ENCODE measurements around the gene MAP4K2. TPM values are rescaled to one million over a fixed set of nuclear protein-coding genes. Genes with fewer than 3 reads are reported as not detected.

MAP4K2 gene
- polyA plus RNA-seq, 3 donors: 9.9 to 38.0 (median 12.6) TPM

DNA sequence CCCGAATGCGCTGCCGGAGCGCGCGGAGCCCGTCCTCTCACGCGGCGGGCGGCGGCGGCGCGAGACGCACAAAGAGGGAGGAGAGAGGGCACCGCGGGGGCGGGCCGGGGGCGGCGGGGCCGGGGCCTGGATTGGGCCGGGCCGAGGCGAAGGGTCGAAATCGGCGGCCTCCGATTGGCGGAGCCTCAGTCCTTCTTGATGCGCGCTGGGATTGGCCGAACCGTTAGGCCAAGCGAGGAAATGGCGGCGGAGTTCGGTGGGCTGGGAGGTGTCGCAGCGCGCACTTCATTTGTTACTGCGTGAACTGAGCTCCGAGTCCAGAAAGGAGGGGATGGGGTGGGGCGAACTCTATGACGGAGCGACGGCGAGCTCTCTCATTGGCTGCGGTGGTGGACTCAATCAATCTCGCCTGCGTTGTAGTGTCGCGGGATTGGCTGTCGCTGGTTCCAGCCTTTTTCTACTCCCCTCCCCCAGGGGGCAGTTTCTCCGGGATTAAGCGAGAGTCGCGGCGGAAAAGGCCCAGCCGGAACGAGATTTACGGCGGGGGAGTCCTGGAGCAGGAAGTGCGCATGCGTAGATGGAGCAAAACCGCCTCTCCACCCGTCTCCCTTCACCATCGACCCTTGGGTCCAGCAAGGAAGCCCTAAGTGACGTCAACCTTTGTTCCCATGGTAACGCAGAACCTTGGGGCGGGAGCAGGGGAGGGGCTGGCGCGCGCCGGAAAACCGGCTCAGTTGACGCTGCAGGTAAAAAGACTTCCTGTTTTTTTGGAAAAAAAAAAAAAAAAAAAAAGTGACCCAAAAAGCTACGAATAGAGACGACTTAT, 24.3 kb downstream of the MAP4K2 start, which contains the start of gene SF1:
Gene SF1 (minus strand): TSS at position 70 of the 826 bp plus-strand sequence. CDS start 150 bp downstream, outside the sequence.
- TF ChIP-seq, protein P1, sequence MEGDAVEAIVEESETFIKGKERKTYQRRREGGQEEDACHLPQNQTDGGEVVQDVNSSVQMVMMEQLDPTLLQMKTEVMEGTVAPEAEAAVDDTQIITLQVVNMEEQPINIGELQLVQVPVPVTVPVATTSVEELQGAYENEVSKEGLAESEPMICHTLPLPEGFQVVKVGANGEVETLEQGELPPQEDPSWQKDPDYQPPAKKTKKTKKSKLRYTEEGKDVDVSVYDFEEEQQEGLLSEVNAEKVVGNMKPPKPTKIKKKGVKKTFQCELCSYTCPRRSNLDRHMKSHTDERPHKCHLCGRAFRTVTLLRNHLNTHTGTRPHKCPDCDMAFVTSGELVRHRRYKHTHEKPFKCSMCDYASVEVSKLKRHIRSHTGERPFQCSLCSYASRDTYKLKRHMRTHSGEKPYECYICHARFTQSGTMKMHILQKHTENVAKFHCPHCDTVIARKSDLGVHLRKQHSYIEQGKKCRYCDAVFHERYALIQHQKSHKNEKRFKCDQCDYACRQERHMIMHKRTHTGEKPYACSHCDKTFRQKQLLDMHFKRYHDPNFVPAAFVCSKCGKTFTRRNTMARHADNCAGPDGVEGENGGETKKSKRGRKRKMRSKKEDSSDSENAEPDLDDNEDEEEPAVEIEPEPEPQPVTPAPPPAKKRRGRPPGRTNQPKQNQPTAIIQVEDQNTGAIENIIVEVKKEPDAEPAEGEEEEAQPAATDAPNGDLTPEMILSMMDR (IDR thresholded peaks at IDR 0.05): no peak

DNA sequence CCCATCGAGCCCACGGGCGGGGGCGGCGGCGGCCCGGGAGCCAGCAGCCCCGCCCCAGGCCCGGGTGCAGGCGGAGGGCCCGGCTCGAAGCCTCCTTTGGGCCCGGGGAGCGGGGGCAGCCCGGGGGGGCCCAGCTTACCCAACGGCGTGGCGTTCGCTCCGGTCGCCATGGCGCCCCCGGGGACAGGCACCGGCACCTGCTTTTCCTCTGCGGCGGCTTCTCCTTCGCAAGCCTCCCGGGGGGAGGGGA, 24.9 kb downstream of the MAP4K2 start:
- H3K9me3 ChIP-seq (replicated peaks in 1 of 2; ENCODE audit: control insufficient read depth in 1 of 2, insufficient read depth in 1 of 2, low read length in 2 of 2): no peaks in the 10 kb centered on the region
- 0% methylated on average over 25 of the region's 28 CpGs for WGBS (ENCODE audit: insufficient coverage)
- peak overlapping the region; percentile 95 for H3K9ac ChIP-seq (ENCODE audit: insufficient read depth, low read length, poor library complexity, severe bottlenecking)
- Mint-ChIP-seq H3K27me3 (ENCODE audit: low read depth in 3 of 3) (no peaks in the 10 kb centered on the region), H3K9me3 (no peaks in the 10 kb centered on the region), H3K4me3 (peak overlapping the region; percentile 76 to 86), H3K27ac (peak overlapping the region in 6 of 7 donors; percentile 96 to 98 (median 98)), H3K4me1 (peaks cover 49% of the 10 kb centered on the region), H3K36me3 (peaks cover 43 to 44% of the 10 kb centered on the region in 2 donors)
- H3K79me2 ChIP-seq (ENCODE audit: insufficient read depth, low read length): peaks cover 44% of the 10 kb centered on the region
- peak overlapping the region; percentile 89 to 92 for H3K27ac ChIP-seq (ENCODE audit: low read depth in 1 of 2, low read length in 2 of 2)
- H4K20me1 ChIP-seq (ENCODE audit: insufficient read depth, low read length): peaks cover 44% of the 10 kb centered on the region
- no peak overlapping the region for H2AFZ ChIP-seq (ENCODE audit: insufficient read depth, low read depth, low read length, poor library complexity, severe bottlenecking)
- H3K4me2 ChIP-seq (replicated peaks; ENCODE audit: extremely low read depth, low read length, poor library complexity, severe bottlenecking): peak overlapping the region; percentile 73
- H3K27me3 ChIP-seq (ENCODE audit: control insufficient read depth in 2 of 2, insufficient read depth in 2 of 2, low read length in 2 of 2): no peaks in the 10 kb centered on the region
- TF ChIP-seq, protein P1 (IDR thresholded peaks at IDR 0.05): no peak
- peaks cover 27 to 34% of the 10 kb centered on the region in 2 donors for H3K4me1 ChIP-seq (ENCODE audit: control insufficient read depth in 1 of 2, insufficient read depth in 2 of 2, low read length in 2 of 2)
- DNase-seq: no peak
- H3K36me3 ChIP-seq (replicated peaks in 1 of 2; ENCODE audit: control insufficient read depth in 1 of 2, insufficient read depth in 2 of 2, low read length in 2 of 2): peaks cover 34 to 38% of the 10 kb centered on the region in 2 donors
- intact Hi-C loops (cut with micrococcal nuclease): no loop called here
- peak overlapping the region; percentile 52 to 85 (median 76) for H3K4me3 ChIP-seq (replicated peaks in 1 of 3; ENCODE audit: low read depth in 2 of 3, low read length in 3 of 3)

More for the DNA sequence above, 24.3 kb downstream of the MAP4K2 start, which contains the start of gene SF1:
- Histone ChIP-seq H3K27me3 (ENCODE audit: control insufficient read depth in 2 of 2, insufficient read depth in 2 of 2, low read length in 2 of 2) (no peaks in the 10 kb centered on the region), H3K4me3 (replicated peaks in 1 of 3; ENCODE audit: low read depth in 2 of 3, low read length in 3 of 3) (peak within 1 kb of the TSS; percentile 66 to 98 (median 94)), H4K20me1 (ENCODE audit: insufficient read depth, low read length) (peaks cover 39% of the 10 kb centered on the region), H2AFZ (ENCODE audit: insufficient read depth, low read depth, low read length, poor library complexity, severe bottlenecking) (peak within 1 kb of the TSS; percentile 82), H3K27ac (ENCODE audit: low read depth in 1 of 2, low read length in 2 of 2) (peak within 1 kb of the TSS; percentile 89 to 92), H3K36me3 (replicated peaks in 1 of 2; ENCODE audit: control insufficient read depth in 1 of 2, insufficient read depth in 2 of 2, low read length in 2 of 2) (peaks cover 29 to 33% of the 10 kb centered on the region in 2 donors), H3K9ac (ENCODE audit: insufficient read depth, low read length, poor library complexity, severe bottlenecking) (peak within 1 kb of the TSS; percentile 95), H3K9me3 (replicated peaks in 1 of 2; ENCODE audit: control insufficient read depth in 1 of 2, insufficient read depth in 1 of 2, low read length in 2 of 2) (no peaks in the 10 kb centered on the region), H3K4me1 (ENCODE audit: control insufficient read depth in 1 of 2, insufficient read depth in 2 of 2, low read length in 2 of 2) (peaks cover 22 to 28% of the 10 kb centered on the region in 2 donors), H3K79me2 (ENCODE audit: insufficient read depth, low read length) (peaks cover 39% of the 10 kb centered on the region), H3K4me2 (replicated peaks; ENCODE audit: extremely low read depth, low read length, poor library complexity, severe bottlenecking) (peak within 1 kb of the TSS; percentile 90)
- peaks cover 44% of the 10 kb centered on the region for H3K4me1 Mint-ChIP-seq
- DNase-seq: peak; percentile 99 to 100 (median 100)
- 0% methylated on average over 56 of the region's 80 CpGs for WGBS (ENCODE audit: insufficient coverage)
- no peaks in the 10 kb centered on the region for H3K9me3 Mint-ChIP-seq
- H3K27me3 Mint-ChIP-seq (ENCODE audit: low read depth in 3 of 3): no peaks in the 10 kb centered on the region
- intact Hi-C loops (cut with micrococcal nuclease): no loop called here
- peak within 1 kb of the TSS; percentile 96 to 98 (median 97) for H3K27ac Mint-ChIP-seq
- H3K36me3 Mint-ChIP-seq: peaks cover 38% of the 10 kb centered on the region in 2 donors
- peak within 1 kb of the TSS; percentile 90 to 92 for H3K4me3 Mint-ChIP-seq

All from CD14-positive monocyte (primary cell).